HEK293T (cell line): ENCODE measurements around the gene ZMYM4.

Experiments used
- BHLHE40 ChIP-seq: fragments of 450-650 bp; IDR thresholded peaks from 2 replicates; pipeline ENCODE4 v1.6.1; 2016; ENCODE audit warnings: mild to moderate bottlenecking, moderate library complexity, borderline replicate concordance
- FOXA1 ChIP-seq: fragments of 450-650 bp; IDR thresholded peaks from 2 replicates; pipeline ENCODE4 v1.6.1; 2016; ENCODE audit warnings: mild to moderate bottlenecking
- FOXK2 ChIP-seq: fragments of 450-650 bp; IDR thresholded peaks from 2 replicates; pipeline ENCODE4 v1.6.1; 2016; ENCODE audit warnings: mild to moderate bottlenecking
- FOXM1 ChIP-seq: fragments of 450-650 bp; IDR thresholded peaks from 2 replicates; pipeline ENCODE4 v1.6.1; 2017; ENCODE audit warnings: mild to moderate bottlenecking, borderline replicate concordance
- NFRKB ChIP-seq: fragments of 450-650 bp; IDR thresholded peaks from 2 replicates; pipeline ENCODE4 v1.6.1; 2016; ENCODE audit warnings: mild to moderate bottlenecking, moderate library complexity
- SUZ12 ChIP-seq: fragments of 450-650 bp; IDR thresholded peaks from 2 replicates; pipeline ENCODE4 v1.6.1; 2016; ENCODE audit warnings: mild to moderate bottlenecking
- TARDBP ChIP-seq: fragments of 450-650 bp; IDR thresholded peaks from 2 replicates; pipeline ENCODE4 v1.6.1; 2016
- TF ChIP-seq, protein P1 (sequence below): fragments of 450-650 bp; IDR thresholded peaks from 2 replicates; pipeline ENCODE4 v1.6.1; 2016

DNA sequence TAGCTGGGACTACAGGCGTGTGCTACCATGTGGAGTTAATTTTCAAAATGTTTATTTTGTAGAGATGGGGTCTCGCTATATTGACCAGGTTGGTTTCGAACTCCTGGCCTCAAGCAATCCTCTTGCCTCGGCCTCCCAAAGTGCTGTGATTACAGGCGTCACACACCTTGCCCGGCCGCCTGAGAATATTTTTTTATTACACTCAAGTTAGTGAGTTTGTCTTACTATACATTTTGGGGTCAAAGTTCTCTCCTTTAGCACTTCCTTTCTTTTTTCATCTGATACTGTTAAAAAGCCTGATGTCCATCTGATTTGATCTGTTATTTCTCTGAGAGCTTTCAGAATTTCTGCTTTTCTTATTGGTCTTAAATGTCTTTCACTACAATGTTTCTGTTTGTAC is 159.9 kb downstream of the ZMYM4 start:
- TF ChIP-seq TARDBP (no peak), SUZ12 (no peak), FOXM1 (no peak), FOXA1 (no peak), NFRKB (no peak), FOXK2 (no peak), BHLHE40 (no peak)
- TF ChIP-seq, protein P1, sequence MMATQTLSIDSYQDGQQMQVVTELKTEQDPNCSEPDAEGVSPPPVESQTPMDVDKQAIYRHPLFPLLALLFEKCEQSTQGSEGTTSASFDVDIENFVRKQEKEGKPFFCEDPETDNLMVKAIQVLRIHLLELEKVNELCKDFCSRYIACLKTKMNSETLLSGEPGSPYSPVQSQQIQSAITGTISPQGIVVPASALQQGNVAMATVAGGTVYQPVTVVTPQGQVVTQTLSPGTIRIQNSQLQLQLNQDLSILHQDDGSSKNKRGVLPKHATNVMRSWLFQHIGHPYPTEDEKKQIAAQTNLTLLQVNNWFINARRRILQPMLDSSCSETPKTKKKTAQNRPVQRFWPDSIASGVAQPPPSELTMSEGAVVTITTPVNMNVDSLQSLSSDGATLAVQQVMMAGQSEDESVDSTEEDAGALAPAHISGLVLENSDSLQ = no peak
